ENCODE results near the gene ZYG11B.
"Not testable (repeated sequence)": the region's sequence is repeated elsewhere in the genome, so short reads cannot be mapped to it uniquely, and the experiment has no call there.

Gene ZYG11B

GRCh38 chr1:52746189-52746588 lies 19.9 kb downstream of the ZYG11B start:
- TF ChIP-seq CTCF (IDR thresholded peaks at IDR 0.05): no peak
- Histone ChIP-seq H3K27ac (no peak overlapping the region), H3K4me3 (no peak overlapping the region)
- no peak for DNase-seq (ENCODE audit: low spot score)

GRCh38 chr1:52747450-52747849 lies 21.2 kb downstream of the ZYG11B start:
- H3K4me3 ChIP-seq: no peak overlapping the region
- no peak overlapping the region for H3K27ac ChIP-seq
- no peak for DNase-seq (ENCODE audit: low spot score)
- no peak for TF ChIP-seq CTCF (IDR thresholded peaks at IDR 0.05)

GRCh38 chr1:52748119-52748518 lies 21.9 kb downstream of the ZYG11B start:
- no peak for TF ChIP-seq CTCF (IDR thresholded peaks at IDR 0.05)
- DNase-seq (ENCODE audit: low spot score): no peak

GRCh38 chr1:52749496-52749895 lies 23.2 kb downstream of the ZYG11B start:
- not testable (repeated sequence) for H3K27ac ChIP-seq; H3K4me3 ChIP-seq; DNase-seq (ENCODE audit: low spot score)

More at GRCh38 chr1:52748119-52748518, 21.9 kb downstream of the ZYG11B start:
- no peak overlapping the region for H3K27ac ChIP-seq
- H3K4me3 ChIP-seq: no peak overlapping the region

- not testable (repeated sequence) for H3K4me3 ChIP-seq; H3K27ac ChIP-seq; DNase-seq (ENCODE audit: low spot score)
These were observed 23.9 kb downstream of the ZYG11B start for GRCh38 chr1:52750139-52750538.

GRCh38 chr1:52751589-52752483 lies 25.6 kb downstream of the ZYG11B start:
- no peak overlapping the region for H3K4me3 ChIP-seq
- no peak for TF ChIP-seq CTCF (IDR thresholded peaks at IDR 0.05)
- H3K27ac ChIP-seq: no peak overlapping the region
- DNase-seq (ENCODE audit: low spot score): no peak

GRCh38 chr1:52752484-52752826 lies 26.2 kb downstream of the ZYG11B start:
- no peak for TF ChIP-seq CTCF (IDR thresholded peaks at IDR 0.05)
- no peak for DNase-seq (ENCODE audit: low spot score)
- H3K27ac ChIP-seq: no peak overlapping the region

GRCh38 chr1:52753169-52753568 lies 26.9 kb downstream of the ZYG11B start:
- DNase-seq (ENCODE audit: low spot score): no peak
- TF ChIP-seq CTCF (IDR thresholded peaks at IDR 0.05): no peak
- Histone ChIP-seq H3K27ac (no peak overlapping the region), H3K4me3 (no peak overlapping the region)

More at GRCh38 chr1:52752484-52752826, 26.2 kb downstream of the ZYG11B start:
- no peak overlapping the region for H3K4me3 ChIP-seq
